ENCODE results near the gene CEBPA.

The CEBPA gene

GRCh38 chr19:33302175-33302973, at the start of gene CEBPA:
CEBPA (minus strand) TSS chr19:33302534; CDS start chr19:33302414, 120 bp downstream.
- DNase-seq = peak; percentile 14

DNA sequence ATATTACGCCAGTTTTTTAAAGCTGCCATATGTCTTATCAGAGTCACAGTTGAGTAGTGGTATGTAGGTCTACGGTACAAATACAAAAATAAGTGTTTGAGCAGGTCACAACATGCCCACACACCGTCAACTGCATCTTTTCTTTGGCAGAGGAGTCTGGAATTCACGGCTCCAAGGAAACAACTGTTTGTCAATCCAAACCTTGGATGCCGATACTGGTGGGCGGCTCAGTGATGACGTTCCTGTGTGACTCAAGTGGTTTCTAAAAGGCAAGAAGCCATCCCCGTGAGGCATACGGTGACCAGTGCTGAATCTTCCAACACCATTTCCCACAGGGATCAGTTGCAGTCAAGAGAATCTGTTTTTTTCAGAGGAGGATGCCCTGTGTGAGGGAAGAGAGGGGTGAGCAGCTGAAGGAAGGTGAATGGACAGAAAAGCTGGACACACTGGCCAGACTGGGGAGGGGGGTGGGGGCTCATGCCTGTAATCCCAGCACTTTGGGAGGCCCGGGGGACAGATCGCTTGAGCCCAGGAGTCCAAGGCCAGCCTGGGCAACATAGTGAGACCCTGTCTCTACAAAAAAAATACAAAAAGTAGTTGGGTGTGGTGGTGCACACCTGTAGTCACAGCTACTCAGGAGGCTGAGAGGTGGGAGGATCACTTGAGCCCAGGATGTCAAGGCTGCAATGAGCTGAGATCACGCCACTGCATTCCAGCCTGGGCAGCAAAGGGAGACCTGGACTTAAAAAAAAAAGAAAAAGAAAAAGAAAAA, 48.4 kb upstream of the CEBPA start:
- DNase-seq = no peak

GRCh38 chr19:33349319-33350289, 47.3 kb upstream of the CEBPA start:
- DNase-seq = no peak

DNA sequence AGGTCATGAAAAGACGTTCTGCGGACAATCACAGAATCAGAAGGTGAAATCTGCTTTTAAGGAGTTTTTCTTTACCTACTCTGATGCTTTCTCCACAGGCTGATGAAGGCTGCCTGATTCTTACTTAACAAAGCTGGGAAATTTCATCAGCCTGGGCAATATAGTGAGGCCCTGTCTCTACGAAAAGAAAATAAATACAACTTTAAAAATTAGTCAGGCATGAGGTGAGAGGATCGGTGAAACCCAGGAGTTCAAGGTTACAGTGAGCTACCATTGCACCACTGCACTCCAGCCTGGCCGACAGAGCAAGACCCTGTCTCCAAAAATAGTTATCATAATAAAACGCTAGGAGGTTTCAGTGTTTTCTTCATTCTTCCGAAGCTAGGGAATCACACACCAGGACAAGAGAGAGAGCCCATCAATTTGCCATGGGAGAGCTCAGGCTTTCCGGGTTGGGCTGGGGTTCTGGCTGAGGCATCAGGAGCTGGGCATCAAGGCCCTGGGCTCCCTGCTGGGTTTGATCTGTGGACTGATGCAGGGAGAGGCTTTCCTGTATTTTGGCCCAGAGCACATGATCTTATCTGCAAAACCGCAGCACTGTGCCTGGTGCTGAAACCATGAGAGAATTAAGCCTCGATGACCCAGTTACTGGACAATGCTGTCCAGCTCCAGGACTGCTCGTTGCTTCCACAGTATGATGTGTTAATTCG, 46.1 kb upstream of the CEBPA start:
- no peak for DNase-seq

DNA sequence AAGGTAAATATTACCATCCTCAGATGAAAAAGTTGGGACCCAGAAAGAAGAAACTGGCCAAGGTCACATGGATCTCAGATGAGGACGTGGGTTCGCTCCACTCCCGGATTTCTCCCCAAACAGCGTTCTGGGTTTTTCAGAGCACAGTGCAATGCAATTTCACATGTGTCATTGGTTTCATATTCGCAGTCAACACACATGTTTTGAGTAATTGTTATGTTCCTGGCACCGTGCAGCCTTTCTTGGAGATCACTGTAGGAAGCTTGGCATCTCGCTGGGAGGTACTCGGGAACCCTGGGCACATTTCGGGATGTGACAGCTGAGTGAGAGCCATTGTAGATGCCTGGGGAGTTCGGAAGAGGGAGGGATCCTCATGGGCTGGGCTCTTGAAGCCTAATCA, 45.0 kb upstream of the CEBPA start:
- no peak for DNase-seq

- DNase-seq = no peak
These were observed 44.3 kb upstream of the CEBPA start for GRCh38 chr19:33346665-33347064.

- DNase-seq = no peak
These were observed 42.8 kb upstream of the CEBPA start for GRCh38 chr19:33345163-33345562.

GRCh38 chr19:33344573-33344925, 42.2 kb upstream of the CEBPA start:
- no peak for DNase-seq

- DNase-seq = no peak
These were observed 41.7 kb upstream of the CEBPA start for GRCh38 chr19:33343859-33344572.

- DNase-seq = no peak
These were observed 41.0 kb upstream of the CEBPA start for GRCh38 chr19:33343301-33343700.

DNA sequence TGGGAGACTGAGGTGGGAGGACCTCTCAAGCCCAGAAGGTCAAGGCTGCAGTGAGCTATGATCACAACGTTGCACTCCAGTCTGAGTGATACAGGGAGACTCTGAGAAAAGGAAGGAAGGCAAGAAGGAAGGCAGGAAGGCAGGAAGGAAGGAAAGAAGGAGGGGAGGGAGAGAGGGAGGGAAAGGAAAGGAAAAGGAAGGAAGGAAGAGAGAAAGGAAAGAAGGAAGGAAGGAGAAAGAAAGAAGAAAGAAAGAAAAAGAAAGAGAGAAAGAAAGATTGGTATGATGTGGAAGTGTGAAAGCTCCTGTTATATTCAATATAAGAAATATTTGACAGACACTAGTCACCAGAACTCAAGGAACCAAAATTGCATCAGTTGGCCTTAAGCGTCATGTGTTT, 38.7 kb upstream of the CEBPA start:
- DNase-seq = no peak

GRCh38 chr19:33339016-33339984, 37.0 kb upstream of the CEBPA start:
- no peak for DNase-seq

- DNase-seq = no peak
These were observed 33.1 kb upstream of the CEBPA start for GRCh38 chr19:33335446-33335845.

DNA sequence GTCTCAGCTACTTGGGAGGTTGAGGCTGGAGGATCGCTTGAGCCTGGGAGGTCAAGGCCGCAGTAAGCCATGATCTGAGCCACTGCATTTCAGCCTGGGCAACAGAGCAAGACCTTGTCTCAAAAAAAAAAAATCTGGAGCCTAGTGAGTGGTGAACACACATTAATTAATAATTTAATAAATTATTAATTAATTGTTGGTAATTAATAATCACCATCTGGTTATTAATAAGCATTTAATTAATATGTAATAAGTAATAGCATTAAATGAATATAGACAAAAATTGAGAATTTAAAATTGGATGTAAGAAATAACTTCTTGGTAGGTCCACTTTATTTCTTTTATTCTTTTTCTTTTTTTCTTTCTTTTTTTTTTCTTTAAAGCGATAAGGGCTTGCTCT, 31.9 kb upstream of the CEBPA start:
- DNase-seq = no peak

- no peak for DNase-seq
These were observed 31.3 kb upstream of the CEBPA start for GRCh38 chr19:33333642-33334041.

DNA sequence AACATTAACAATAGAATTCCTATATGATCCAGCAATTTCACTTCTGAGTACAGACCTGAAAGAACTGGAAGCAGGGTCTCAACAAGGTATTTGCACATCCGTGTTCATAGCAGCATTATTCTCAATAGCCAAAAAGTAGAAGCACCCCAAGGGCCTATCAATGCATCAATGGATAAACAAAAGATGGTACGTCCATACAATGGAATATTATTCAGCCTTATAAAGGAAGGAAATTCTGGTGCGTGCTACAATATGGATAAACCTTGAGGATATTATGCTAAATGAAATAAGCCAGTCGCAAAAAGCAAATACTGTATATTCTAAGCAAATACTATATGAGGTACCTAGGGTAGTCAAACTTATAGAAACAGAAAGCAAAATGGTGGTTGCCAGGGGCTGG, 30.8 kb upstream of the CEBPA start:
- DNase-seq = no peak

- DNase-seq = no peak
These were observed 29.9 kb upstream of the CEBPA start for GRCh38 chr19:33332248-33332647.

GRCh38 chr19:33329736-33330135, 27.4 kb upstream of the CEBPA start:
- DNase-seq = no peak

GRCh38 chr19:33329060-33329459, 26.7 kb upstream of the CEBPA start:
- DNase-seq = no peak

- DNase-seq = no peak
These were observed 23.6 kb upstream of the CEBPA start for GRCh38 chr19:33325920-33326319.

DNA sequence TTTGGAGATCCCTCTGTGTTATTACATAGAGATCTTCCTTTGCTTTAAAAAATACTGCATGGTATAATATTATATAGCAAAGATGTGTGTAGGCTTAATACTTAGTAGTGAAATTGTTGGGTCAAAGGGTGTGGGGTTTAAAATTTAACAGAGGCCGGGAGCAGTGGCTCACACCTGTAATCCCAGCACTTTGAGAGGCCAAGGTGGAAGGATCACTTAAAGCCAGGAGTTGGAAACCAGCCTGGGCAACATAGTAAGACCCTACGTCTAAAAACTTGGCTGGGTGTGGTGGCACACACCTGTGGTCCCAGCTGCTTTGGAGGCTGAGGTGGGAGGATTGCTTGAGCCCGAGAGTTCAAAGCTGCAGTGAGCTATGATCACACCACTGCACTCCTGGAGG, 22.3 kb upstream of the CEBPA start:
- DNase-seq = no peak

All from NCI-H510A (cell line).